HepG2 (cell line): ENCODE results near the gene FAM222A. TPM values are rescaled to one million over a fixed set of nuclear protein-coding genes. Genes with fewer than 3 reads are reported as not detected.

Source experiments
- GABPB1 ChIP-seq: IDR thresholded peaks from 2 replicates; pipeline ENCODE4 v1.6.1; 2016; ENCODE audit warnings: mild to moderate bottlenecking, missing genetic modification reagents, moderate library complexity, missing compliant biosample characterization
- GATAD2A ChIP-seq: IDR thresholded peaks from 2 replicates; pipeline ENCODE4 v1.6.1; 2016
- GTF3A ChIP-seq: sonication (generic); formaldehyde crosslinking; conservative IDR thresholded peaks from 2 replicates; pipeline ENCODE4 v1.4.0; 2020; ENCODE audit warnings: mild to moderate bottlenecking, missing genetic modification reagents
- HOXA7 ChIP-seq: sonication (generic); formaldehyde crosslinking; IDR thresholded peaks from 2 replicates; pipeline ENCODE4 v1.8.1; 2022; ENCODE audit warnings: mild to moderate bottlenecking, missing genetic modification reagents, moderate library complexity
- JDP2 ChIP-seq: sonication (generic); formaldehyde crosslinking; IDR thresholded peaks from 2 replicates; pipeline ENCODE4 v1.8.1; 2022; ENCODE audit warnings: missing genetic modification reagents, borderline replicate concordance
- POGK ChIP-seq: sonication (generic); formaldehyde crosslinking; conservative IDR thresholded peaks from 2 replicates; pipeline ENCODE4 v1.8.0; 2022; ENCODE audit warnings: mild to moderate bottlenecking, moderate library complexity, missing genetic modification reagents
- SNAPC2 ChIP-seq: sonication (generic); formaldehyde crosslinking; IDR thresholded peaks from 2 replicates; pipeline ENCODE4 v1.8.1; 2022; ENCODE audit warnings: mild to moderate bottlenecking, missing genetic modification reagents
- SOX13 ChIP-seq, 3 experiments: fragments of 450-650 bp in 1 of 3; sonication (generic) in 1 of 3; formaldehyde crosslinking in 1 of 3; IDR thresholded peaks in 2 of 3; conservative IDR thresholded peaks in 1 of 3; 2 replicates each; pipeline versions ENCODE4 v1.5.0 to v1.6.1; 2016 to 2020; ENCODE audit warnings: antibody characterized with exemption in 1 of 3, mild to moderate bottlenecking in 1 of 3, missing compliant biosample characterization in 1 of 3, missing genetic modification reagents in 1 of 3, moderate library complexity in 1 of 3
- UBTF ChIP-seq: sonication (generic); formaldehyde crosslinking; IDR thresholded peaks from 2 replicates; pipeline ENCODE4 v1.4.0; 2020; ENCODE audit warnings: mild to moderate bottlenecking, missing genetic modification reagents
- YEATS2 ChIP-seq: sonication (generic); formaldehyde crosslinking; IDR thresholded peaks from 2 replicates; pipeline ENCODE4 v1.4.0; 2020; ENCODE audit warnings: missing genetic modification reagents, borderline replicate concordance
- ZNF101 ChIP-seq: sonication (generic); formaldehyde crosslinking; IDR thresholded peaks from 2 replicates; pipeline ENCODE4 v1.4.0; 2020; ENCODE audit warnings: mild to moderate bottlenecking, low read depth, missing genetic modification reagents, borderline replicate concordance
- ZNF180 ChIP-seq: sonication (generic); formaldehyde crosslinking; IDR thresholded peaks from 2 replicates; pipeline ENCODE4 v1.4.0; 2020; ENCODE audit warnings: low read depth, missing genetic modification reagents, borderline replicate concordance
- ZNF251 ChIP-seq: sonication (generic); formaldehyde crosslinking; IDR thresholded peaks from 2 replicates; pipeline ENCODE4 v1.9.0; 2021; ENCODE audit warnings: mild to moderate bottlenecking, missing genetic modification reagents
- ZNF282 ChIP-seq: fragments of 450-650 bp; IDR thresholded peaks from 2 replicates; pipeline ENCODE4 v1.6.1; 2018; ENCODE audit not compliant: partially characterized antibody
- ZNF333 ChIP-seq: sonication (generic); formaldehyde crosslinking; IDR thresholded peaks from 2 replicates; pipeline ENCODE4 v1.4.0; 2020; ENCODE audit warnings: mild to moderate bottlenecking, missing genetic modification reagents, borderline replicate concordance
- ZNF350 ChIP-seq: sonication (generic); formaldehyde crosslinking; IDR thresholded peaks from 2 replicates; pipeline ENCODE4 v1.4.0; 2020; ENCODE audit warnings: mild to moderate bottlenecking, low read depth, missing genetic modification reagents, borderline replicate concordance
- ZNF615 ChIP-seq: sonication (generic); formaldehyde crosslinking; IDR thresholded peaks from 2 replicates; pipeline ENCODE4 v1.5.0; 2020; ENCODE audit warnings: mild to moderate bottlenecking, missing genetic modification reagents, borderline replicate concordance
- ZNF616 ChIP-seq: sonication (generic); formaldehyde crosslinking; IDR thresholded peaks from 2 replicates; pipeline ENCODE4 v1.5.0; 2020; ENCODE audit warnings: low read depth, mild to moderate bottlenecking, missing genetic modification reagents
- ZNF674 ChIP-seq: sonication (generic); formaldehyde crosslinking; IDR thresholded peaks from 2 replicates; pipeline ENCODE4 v1.5.0; 2020; ENCODE audit warnings: low read depth, mild to moderate bottlenecking, missing genetic modification reagents
- ZNF746 ChIP-seq: sonication (generic); formaldehyde crosslinking; IDR thresholded peaks from 2 replicates; pipeline ENCODE4 v1.8.0; 2022; ENCODE audit warnings: mild to moderate bottlenecking, missing genetic modification reagents
- ZNF850 ChIP-seq: sonication (generic); formaldehyde crosslinking; conservative IDR thresholded peaks from 2 replicates; pipeline ENCODE4 v1.9.0; 2021; ENCODE audit warnings: mild to moderate bottlenecking, missing genetic modification reagents
- polyA plus RNA-seq, 8 experiments: library from polyadenylated mRNA; depleted of rRNA in 3 of 8; stranded (reverse) in 7 of 8; unstranded in 1 of 8; fragments of >200 nt; fragmentation: Illumina TruSeq in 4 of 8; extraction: Trizol in 4 of 8; gene quantifications; 2 replicates each; pipeline versions ENCODE4 v1.2.1 to v1.2.3, GENCODE V29; 2011 to 2016; ENCODE audit warnings: low read depth in 4 of 8, missing spikeins in 1 of 8, mixed read lengths in 1 of 8; ENCODE audit not compliant: insufficient read depth in 1 of 8
- total RNA-seq, 5 experiments: library from RNA; depleted of rRNA; stranded (reverse); fragments of >200 nt; fragmentation: Illumina TruSeq; extraction: Trizol; gene quantifications; 2 replicates each; pipeline ENCODE4 v1.2.3, GENCODE V29; 2016; ENCODE audit warnings: low read depth in 1 of 5
- TF ChIP-seq, protein P1 (sequence below): IDR thresholded peaks from 2 replicates; pipeline ENCODE4 v1.6.1; 2016; ENCODE audit warnings: low read depth
- TF ChIP-seq, protein P2 (sequence below): sonication (generic); formaldehyde crosslinking; IDR thresholded peaks from 2 replicates; pipeline ENCODE4 v1.5.1; 2020; ENCODE audit warnings: missing genetic modification reagents, mild to moderate bottlenecking, borderline replicate concordance

FAM222A gene
- total and polyA plus RNA-seq, 2 of the 13 experiments (the other 11 are each of a cell fraction or from before 2014, with no cell fraction given) = 2.7 to 9.6 TPM

- TF ChIP-seq, protein P1, sequence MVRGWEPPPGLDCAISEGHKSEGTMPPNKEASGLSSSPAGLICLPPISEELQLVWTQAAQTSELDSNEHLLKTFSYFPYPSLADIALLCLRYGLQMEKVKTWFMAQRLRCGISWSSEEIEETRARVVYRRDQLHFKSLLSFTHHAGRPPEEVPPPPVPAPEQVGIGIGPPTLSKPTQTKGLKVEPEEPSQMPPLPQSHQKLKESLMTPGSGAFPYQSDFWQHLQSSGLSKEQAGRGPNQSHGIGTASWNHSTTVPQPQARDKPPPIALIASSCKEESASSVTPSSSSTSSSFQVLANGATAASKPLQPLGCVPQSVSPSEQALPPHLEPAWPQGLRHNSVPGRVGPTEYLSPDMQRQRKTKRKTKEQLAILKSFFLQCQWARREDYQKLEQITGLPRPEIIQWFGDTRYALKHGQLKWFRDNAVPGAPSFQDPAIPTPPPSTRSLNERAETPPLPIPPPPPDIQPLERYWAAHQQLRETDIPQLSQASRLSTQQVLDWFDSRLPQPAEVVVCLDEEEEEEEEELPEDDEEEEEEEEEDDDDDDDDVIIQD = peak; percentile 65; the same call in 1 of the 2 replicates
- TF ChIP-seq ZNF850 = no peak
- no peak for TF ChIP-seq SOX13 (IDR thresholded peaks at IDR 0.05)
- TF ChIP-seq SOX13 (CRISPR knock-in tag; conservative IDR thresholded peaks at IDR 0.05 in 1 of 2, IDR thresholded peaks at IDR 0.05 in 1 of 2) = peak in 1 of 2 experiments; percentile 70; a peak in 2 of 4 replicates
- no peak for TF ChIP-seq POGK (CRISPR knock-in tag)
- no peak for TF ChIP-seq ZNF251 (CRISPR knock-in tag)
- TF ChIP-seq JDP2 = no peak
- TF ChIP-seq ZNF350 (CRISPR knock-in tag) = no peak
- TF ChIP-seq HOXA7 (CRISPR knock-in tag) = no peak
- no peak for TF ChIP-seq ZNF282
- TF ChIP-seq ZNF333 (CRISPR knock-in tag) = no peak
- TF ChIP-seq, protein P2, sequence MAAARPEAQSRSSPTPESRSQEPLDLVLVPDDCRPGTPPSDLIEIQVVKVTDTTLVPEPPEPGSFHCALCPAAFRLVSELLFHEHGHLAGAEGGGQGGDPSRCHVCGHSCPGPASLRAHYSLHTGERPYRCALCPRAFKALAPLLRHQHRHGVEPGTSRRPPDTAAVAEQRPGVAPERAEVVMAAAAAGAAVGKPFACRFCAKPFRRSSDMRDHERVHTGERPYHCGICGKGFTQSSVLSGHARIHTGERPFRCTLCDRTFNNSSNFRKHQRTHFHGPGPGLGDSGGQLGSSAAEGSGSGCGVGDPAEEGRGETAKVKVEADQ = no peak
- peak; percentile 23; the same call in 1 of the 2 replicates for TF ChIP-seq GABPB1 (CRISPR knock-in tag)
- TF ChIP-seq UBTF (CRISPR knock-in tag) = peak; percentile 73
- TF ChIP-seq ZNF674 = no peak
- no peak for TF ChIP-seq YEATS2 (CRISPR knock-in tag)
- no peak for TF ChIP-seq ZNF615 (CRISPR knock-in tag)
- TF ChIP-seq GTF3A (CRISPR knock-in tag) = no peak
- peak; percentile 64; the same call in 1 of the 2 replicates for TF ChIP-seq ZNF746 (CRISPR knock-in tag)
- TF ChIP-seq ZNF616 (CRISPR knock-in tag) = no peak
- no peak for TF ChIP-seq ZNF101 (CRISPR knock-in tag)
- no peak for TF ChIP-seq SNAPC2 (CRISPR knock-in tag)
- no peak for TF ChIP-seq ZNF180 (CRISPR knock-in tag)
- TF ChIP-seq GATAD2A (CRISPR knock-in tag) = peak; percentile 73
These were observed 13.6 kb downstream of the FAM222A start (continued) for GRCh38 chr12:109727039-109727723.
